Keratinocyte (primary cell): ENCODE results near the gene SPP2. TPM values are rescaled to one million over a fixed set of nuclear protein-coding genes. Genes with fewer than 3 reads are reported as not detected.

ENCODE experiments used
- DNase-seq: peaks from one replicate; pipeline ENCODE4 v3.0.0-alpha.2; 2011; ENCODE audit warnings: low read depth, missing footprints, low spot score
- FAIRE-seq: peaks from 2 replicates; lab custom pipeline; 2011; peaks lifted over from hg19 to GRCh38; lab: Jason Lieb, UNC
- H2AFZ ChIP-seq: 2 replicates; pipeline ENCODE4 v1.6.0; 2012; ENCODE audit warnings: low read length, control low read depth, inconsistent platforms; ENCODE audit not compliant: control insufficient read depth
- H3K27ac ChIP-seq: 2 replicates; pipeline ENCODE4 v1.5.1; 2011; ENCODE audit warnings: low read length; ENCODE audit not compliant: control insufficient read depth, insufficient read depth
- H3K27me3 ChIP-seq: 3 replicates; pipeline ENCODE4 v1.6.0; 2011; ENCODE audit warnings: low read length; ENCODE audit not compliant: control insufficient read depth, insufficient read depth; ENCODE audit errors: extremely low read depth
- H3K36me3 ChIP-seq, 2 experiments: 2 replicates in 1 of 2; 3 replicates in 1 of 2; pipeline ENCODE4 v1.5.1; 2011; ENCODE audit warnings: low read length in 2 of 2, mild to moderate bottlenecking in 1 of 2; ENCODE audit not compliant: control insufficient read depth in 2 of 2, insufficient read depth in 2 of 2; ENCODE audit errors: extremely low read depth in 1 of 2
- H3K4me1 ChIP-seq: 3 replicates; pipeline ENCODE4 v1.5.1; 2011; ENCODE audit warnings: low read length; ENCODE audit not compliant: control insufficient read depth, insufficient read depth; ENCODE audit errors: extremely low read depth
- H3K4me2 ChIP-seq: 3 replicates; pipeline ENCODE4 v1.6.0; 2011; ENCODE audit warnings: low read depth, low read length; ENCODE audit not compliant: control insufficient read depth, insufficient read depth; ENCODE audit errors: extremely low read depth
- H3K4me3 ChIP-seq, 3 experiments: fragments of 200-600 bp in 1 of 3; sonication (generic) in 1 of 3; 2 replicates in 2 of 3; 3 replicates in 1 of 3; pipeline ENCODE4 v1.5.1; 2011 to 2016; ENCODE audit warnings: low read length in 3 of 3, mild to moderate bottlenecking in 3 of 3, control low read depth in 2 of 3, inconsistent platforms in 1 of 3, low read depth in 1 of 3, mixed read lengths in 1 of 3, mixed run types in 1 of 3, moderate library complexity in 1 of 3; ENCODE audit not compliant: control insufficient read depth in 2 of 3, insufficient read depth in 2 of 3; ENCODE audit errors: extremely low read depth in 1 of 3
- H3K79me2 ChIP-seq: 2 replicates; pipeline ENCODE4 v1.6.0; 2012; ENCODE audit warnings: low read length; ENCODE audit not compliant: control insufficient read depth, insufficient read depth
- H3K9ac ChIP-seq: 3 replicates; pipeline ENCODE4 v1.6.0; 2011; ENCODE audit warnings: low read length; ENCODE audit not compliant: control insufficient read depth, insufficient read depth; ENCODE audit errors: extremely low read depth
- H3K9me1 ChIP-seq: 3 replicates; pipeline ENCODE4 v1.6.0; 2011; ENCODE audit warnings: low read length; ENCODE audit not compliant: control insufficient read depth, insufficient read depth; ENCODE audit errors: extremely low read depth
- H3K9me3 ChIP-seq: 2 replicates; pipeline ENCODE4 v1.5.1; 2012; ENCODE audit warnings: low read depth, low read length; ENCODE audit not compliant: control insufficient read depth
- H4K20me1 ChIP-seq: 3 replicates; pipeline ENCODE4 v1.6.0; 2011; ENCODE audit warnings: low read length; ENCODE audit not compliant: control insufficient read depth, insufficient read depth; ENCODE audit errors: extremely low read depth
- CTCF ChIP-seq, 3 experiments: IDR thresholded peaks in 1 of 3; conservative IDR thresholded peaks in 1 of 3; optimal IDR thresholded peaks in 1 of 3; 2 replicates in 2 of 3; 3 replicates in 1 of 3; pipeline versions ENCODE3 to v1.5.1; 2011; ENCODE audit warnings: low read length in 3 of 3, mild to moderate bottlenecking in 3 of 3, moderate library complexity in 2 of 3, control low read depth in 1 of 3, inconsistent platforms in 1 of 3; ENCODE audit not compliant: insufficient read depth in 2 of 3; ENCODE audit errors: extremely low read depth in 1 of 3
- EZH2 ChIP-seq: IDR thresholded peaks from one replicate; pipeline ENCODE4 v1.6.1; 2012; ENCODE audit warnings: inconsistent platforms, mild to moderate bottlenecking, low read length, moderate library complexity
- dilution Hi-C: fragments of 300-500 bp; cut with MboI; formaldehyde crosslinking; loops from one replicate; pipeline ENCODE4 v1.7.0; 2020; ENCODE audit warnings: low sequenced_read_pairs; ENCODE audit not compliant: extremely low pct_ligation_motif_present
- polyA plus RNA-seq, 5 experiments: library from polyadenylated mRNA; depleted of rRNA in 3 of 5; stranded (reverse) in 3 of 5; stranded (forward) in 1 of 5; unstranded in 1 of 5; fragments of >200 nt; gene quantifications; 1 replicate in 1 of 5; 2 replicates in 3 of 5; 3 replicates in 1 of 5; pipeline versions ENCODE4 v1.2.1 to v1.2.3, GENCODE V29; 2011 to 2012; ENCODE audit warnings: missing spikeins in 2 of 5, low read depth in 1 of 5, low replicate concordance in 1 of 5

SPP2 gene
- polyA plus RNA-seq, 1 donor (not counting 4 experiments of a cell fraction or from before 2014, with no cell fraction given) = 0.13 TPM

- no peak overlapping the region for H2AFZ ChIP-seq
- FAIRE-seq (no peak), DNase-seq (no peak)
- H3K4me2 ChIP-seq = no peak overlapping the region
- dilution Hi-C loops = no loop called here
- no peak overlapping the region for H3K27ac ChIP-seq
- H3K9me3 ChIP-seq = no peaks in the 10 kb centered on the region
- no peaks in the 10 kb centered on the region for H3K9me1 ChIP-seq
- peaks cover 4% of the 10 kb centered on the region for H3K4me1 ChIP-seq
- no peak for TF ChIP-seq CTCF (optimal IDR thresholded peaks at IDR 0.05 in 1 of 3, IDR thresholded peaks at IDR 0.05 in 1 of 3, conservative IDR thresholded peaks at IDR 0.05 in 1 of 3; ENCODE audit: extremely low read depth in 1 of 3, insufficient read depth in 2 of 3, low read length in 3 of 3)
- TF ChIP-seq EZH2 = no peak
- H3K79me2 ChIP-seq = no peaks in the 10 kb centered on the region
- H3K27me3 ChIP-seq = no peaks in the 10 kb centered on the region
- H3K4me3 ChIP-seq = no peak overlapping the region
- no peaks in the 10 kb centered on the region for H3K36me3 ChIP-seq
- no peak overlapping the region for H3K9ac ChIP-seq
- no peaks in the 10 kb centered on the region for H4K20me1 ChIP-seq
Observed at GRCh38 chr2:234126146-234126470, 75.6 kb downstream of the SPP2 start.

Other genes with a start within 250 kb of the SPP2 start
- 4.9 to 20.2 TPM (median 14.6 TPM) in 3 replicates for gene HJURP, start 196.2 kb upstream of the SPP2 start, polyA plus RNA-seq
- 0.04 to 0.26 TPM (median 0.06 TPM) in 3 replicates for gene TRPM8, start 133.3 kb upstream of the SPP2 start, polyA plus RNA-seq